AG09309 (cell line): ENCODE measurements around the gene CYP3A4.
"Not testable (repeated sequence)": the region's sequence is repeated elsewhere in the genome, so short reads cannot be mapped to it uniquely, and the experiment has no call there.

Source experiments
- DNase-seq: peaks from one replicate; pipeline ENCODE4 v3.0.0-alpha.2; 2010; ENCODE audit warnings: low read depth
- H3K4me3 ChIP-seq: 2 replicates; pipeline ENCODE4 v1.5.1; 2011; ENCODE audit warnings: mild to moderate bottlenecking, low read depth, low read length, moderate library complexity; ENCODE audit not compliant: control insufficient read depth
- TF ChIP-seq, protein P1 (sequence below): IDR thresholded peaks from 2 replicates; pipeline ENCODE4 v1.5.1; 2011; ENCODE audit warnings: mild to moderate bottlenecking, low read depth, low read length, inconsistent platforms; ENCODE audit not compliant: insufficient read depth, control insufficient read depth; ENCODE audit errors: missing control alignments

CYP3A4 gene

DNA sequence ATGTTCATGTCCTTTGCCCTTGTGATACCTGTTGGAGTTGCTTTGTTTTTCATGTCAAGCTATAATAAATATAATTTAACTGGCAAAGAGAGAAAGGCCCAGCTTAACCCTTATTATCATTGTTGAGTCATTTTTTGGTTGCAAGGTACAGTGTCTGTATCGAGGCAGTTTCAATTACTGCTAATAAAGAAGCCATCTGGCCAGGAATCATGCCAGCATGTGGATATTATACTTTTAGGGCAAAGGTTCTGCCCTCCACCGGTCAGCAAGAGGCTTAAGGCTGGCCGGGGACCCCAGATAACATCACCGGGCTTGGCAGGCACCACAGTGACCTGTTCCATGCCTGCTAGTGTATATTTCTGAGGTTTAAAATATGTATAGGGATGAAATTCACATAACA lies 9.0 kb upstream of the CYP3A4 start:
- DNase-seq, result no peak
- TF ChIP-seq, protein P1, sequence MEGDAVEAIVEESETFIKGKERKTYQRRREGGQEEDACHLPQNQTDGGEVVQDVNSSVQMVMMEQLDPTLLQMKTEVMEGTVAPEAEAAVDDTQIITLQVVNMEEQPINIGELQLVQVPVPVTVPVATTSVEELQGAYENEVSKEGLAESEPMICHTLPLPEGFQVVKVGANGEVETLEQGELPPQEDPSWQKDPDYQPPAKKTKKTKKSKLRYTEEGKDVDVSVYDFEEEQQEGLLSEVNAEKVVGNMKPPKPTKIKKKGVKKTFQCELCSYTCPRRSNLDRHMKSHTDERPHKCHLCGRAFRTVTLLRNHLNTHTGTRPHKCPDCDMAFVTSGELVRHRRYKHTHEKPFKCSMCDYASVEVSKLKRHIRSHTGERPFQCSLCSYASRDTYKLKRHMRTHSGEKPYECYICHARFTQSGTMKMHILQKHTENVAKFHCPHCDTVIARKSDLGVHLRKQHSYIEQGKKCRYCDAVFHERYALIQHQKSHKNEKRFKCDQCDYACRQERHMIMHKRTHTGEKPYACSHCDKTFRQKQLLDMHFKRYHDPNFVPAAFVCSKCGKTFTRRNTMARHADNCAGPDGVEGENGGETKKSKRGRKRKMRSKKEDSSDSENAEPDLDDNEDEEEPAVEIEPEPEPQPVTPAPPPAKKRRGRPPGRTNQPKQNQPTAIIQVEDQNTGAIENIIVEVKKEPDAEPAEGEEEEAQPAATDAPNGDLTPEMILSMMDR, result no peak
- no peak overlapping the region for H3K4me3 ChIP-seq

DNA sequence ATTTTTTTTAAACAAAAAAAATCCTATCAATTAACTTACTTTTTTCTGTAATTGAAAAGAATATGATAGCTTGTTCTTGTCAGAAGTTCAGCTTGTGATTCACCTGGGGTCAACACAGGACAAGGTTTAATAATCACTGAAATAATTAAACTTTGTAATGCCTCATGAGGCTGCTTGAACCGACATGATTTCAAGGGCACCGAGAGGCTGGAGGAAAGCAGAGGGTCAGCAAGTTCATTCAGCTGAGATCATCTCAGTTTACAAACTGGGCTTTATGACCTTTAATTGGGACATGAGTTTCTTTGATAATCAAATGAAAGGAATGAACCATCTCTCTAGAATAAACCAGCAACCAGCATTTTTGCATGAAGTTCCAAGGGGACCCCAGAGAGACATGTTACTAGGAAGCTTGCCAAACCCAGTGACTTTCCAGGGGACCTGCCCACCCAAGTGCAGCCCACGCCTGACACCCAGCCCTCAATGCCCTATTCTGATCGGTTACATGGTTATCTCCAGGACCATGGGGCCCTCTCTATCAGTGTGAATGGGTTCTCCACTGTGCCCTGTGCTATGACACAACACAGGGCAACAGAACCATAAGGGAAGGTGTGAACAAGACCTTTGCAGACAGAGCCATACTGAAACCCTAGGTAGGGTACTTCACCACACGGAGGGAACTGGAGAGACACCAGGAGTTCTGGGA lies 7.8 kb upstream of the CYP3A4 start:
- no peak overlapping the region for H3K4me3 ChIP-seq
- TF ChIP-seq, protein P1, result no peak
- DNase-seq, result no peak

DNA sequence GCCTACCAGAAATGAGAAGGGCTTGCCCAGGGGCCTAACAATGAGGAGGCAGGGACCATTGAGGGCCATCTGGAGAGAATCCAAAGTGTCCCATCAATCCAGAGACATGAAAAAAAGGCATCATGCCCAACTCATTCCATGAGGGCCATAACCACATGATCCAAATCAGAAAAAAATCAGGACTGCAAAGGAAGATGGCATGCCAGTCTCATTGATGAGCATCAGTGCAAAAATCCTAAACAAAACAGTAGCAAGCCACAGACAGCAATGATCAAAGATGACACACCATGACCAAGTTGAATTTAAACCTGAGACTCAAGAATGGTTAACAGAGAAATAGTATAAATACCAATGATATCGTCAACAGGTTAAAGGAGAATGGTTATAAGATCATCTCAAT lies 7.0 kb upstream of the CYP3A4 start:
- TF ChIP-seq, protein P1, result no peak
- no peak overlapping the region for H3K4me3 ChIP-seq
- peak; percentile 2 for DNase-seq

DNA sequence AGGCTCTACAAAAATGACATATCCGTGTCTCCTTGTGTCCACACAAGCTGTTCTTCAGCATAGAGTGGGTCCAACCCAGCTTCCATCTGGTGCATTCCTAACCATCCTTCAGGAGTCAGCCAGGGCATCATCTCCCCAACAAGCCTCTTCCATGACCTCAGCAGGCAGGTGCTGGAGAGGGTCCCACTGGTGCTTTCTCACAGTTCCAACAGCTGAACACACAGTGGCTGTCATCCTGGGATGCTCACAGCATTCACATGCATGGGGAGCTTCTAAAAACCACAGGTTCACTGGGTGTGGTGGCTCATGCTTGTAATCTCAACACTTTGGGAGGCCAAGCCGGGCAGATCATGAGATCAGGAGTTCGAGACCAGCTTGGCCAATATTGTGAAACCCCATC lies 6.4 kb upstream of the CYP3A4 start:
- no peak for DNase-seq
- H3K4me3 ChIP-seq, result no peak overlapping the region
- TF ChIP-seq, protein P1, result no peak

DNA sequence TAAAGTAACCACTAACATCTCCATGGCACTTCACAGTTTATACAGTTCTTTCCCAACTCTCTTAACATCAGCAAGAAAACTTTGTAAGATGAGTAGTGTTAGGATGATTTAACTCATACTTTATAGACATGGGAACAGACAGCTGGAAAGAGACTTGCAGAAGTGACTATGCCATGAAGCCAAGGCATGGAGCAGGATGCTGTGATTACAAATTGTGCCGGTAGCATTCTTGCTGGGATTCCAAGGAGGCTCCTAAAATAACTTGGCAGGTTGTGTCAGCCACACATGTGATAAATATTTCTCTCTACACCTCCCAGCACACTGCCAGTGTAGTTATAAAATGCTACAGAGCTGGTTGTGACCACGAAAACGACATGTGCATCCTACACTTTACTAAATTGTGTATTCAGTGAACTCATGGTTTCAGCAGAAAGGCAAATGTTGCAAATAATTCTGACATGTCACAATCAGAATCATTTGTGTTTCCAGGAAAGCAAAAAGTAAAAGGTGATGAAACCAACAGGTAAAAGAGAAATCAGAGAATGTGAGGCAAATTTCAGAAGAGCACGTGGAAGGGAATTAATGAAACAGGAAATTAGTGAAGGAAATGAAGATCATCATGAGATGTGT lies 5.6 kb upstream of the CYP3A4 start:
- H3K4me3 ChIP-seq, result no peak overlapping the region
- peak; percentile 8 for DNase-seq
- TF ChIP-seq, protein P1, result no peak

DNA sequence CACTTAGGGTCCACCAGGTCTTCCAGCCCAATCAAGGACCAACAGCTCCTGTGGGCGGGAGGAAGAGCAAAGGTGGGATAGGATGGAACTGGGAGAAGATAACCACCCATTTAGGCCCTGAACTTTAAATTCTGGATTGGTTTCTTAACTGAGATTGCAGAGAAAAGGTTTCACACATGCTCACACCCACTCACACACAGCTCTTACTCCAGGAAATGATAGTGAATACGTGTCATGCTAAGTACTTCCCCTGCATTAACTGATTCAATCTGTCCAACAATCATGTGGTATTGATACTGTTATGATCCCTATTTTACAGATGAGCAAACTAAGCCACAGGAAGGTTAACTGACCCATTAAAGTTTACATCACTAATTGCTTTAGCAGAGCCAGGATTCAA lies 4.6 kb upstream of the CYP3A4 start:
- H3K4me3 ChIP-seq, result no peak overlapping the region
- peak; percentile 3 for DNase-seq
- TF ChIP-seq, protein P1, result no peak

DNA sequence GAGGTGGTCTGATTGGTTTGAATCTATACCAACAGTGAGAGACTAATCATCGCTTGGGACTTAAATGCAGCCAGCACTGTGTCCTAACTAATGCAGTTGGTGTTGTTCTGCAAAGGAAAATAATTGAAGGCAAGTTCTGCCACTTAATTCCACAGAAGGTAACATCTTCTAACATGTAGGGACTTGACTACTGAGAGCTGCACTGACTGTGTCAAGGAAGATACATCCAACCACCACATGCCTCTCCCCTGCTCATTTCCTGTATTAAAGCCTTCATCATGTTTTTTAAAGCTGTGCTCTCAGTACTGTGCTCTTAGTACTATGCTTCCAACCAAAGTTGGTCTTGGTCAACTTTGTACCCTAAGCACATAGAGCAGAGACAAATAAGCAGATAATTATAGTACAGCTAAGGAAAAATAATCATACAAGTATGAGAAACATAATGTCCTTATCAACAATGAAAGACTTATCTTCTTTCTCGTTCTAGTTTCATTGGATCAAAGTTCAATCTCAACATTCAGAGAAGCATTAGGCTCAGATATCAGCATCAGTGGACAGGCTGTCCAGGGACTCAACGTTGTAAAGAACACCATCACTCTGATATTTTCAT lies 2.8 kb upstream of the CYP3A4 start:
- no peak overlapping the region for H3K4me3 ChIP-seq
- TF ChIP-seq, protein P1, result no peak
- DNase-seq, result no peak

DNA sequence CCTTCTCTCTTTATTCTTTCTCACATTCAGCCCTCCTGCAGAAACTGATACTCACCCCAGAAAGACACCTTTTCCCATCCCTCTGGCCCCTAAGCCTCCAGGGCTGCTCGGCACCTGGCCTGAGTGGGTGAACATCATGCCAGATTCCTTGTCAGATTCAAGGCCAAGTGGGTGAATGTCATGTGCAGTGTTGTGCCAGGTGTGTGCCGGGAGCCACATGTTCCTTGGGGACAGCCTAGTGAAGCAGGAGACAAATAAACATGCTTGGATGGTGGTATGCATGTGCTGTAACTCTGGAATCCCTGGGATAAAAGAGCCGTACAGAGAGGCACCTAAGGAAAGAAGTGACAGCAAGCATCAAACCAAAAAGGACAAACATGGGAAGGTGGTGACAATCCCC lies 1.7 kb upstream of the CYP3A4 start:
- DNase-seq, H3K4me3 ChIP-seq: not testable (repeated sequence)
